ENCODE measurements around the gene KIF27.
"Not testable (repeated sequence)": the region's sequence is repeated elsewhere in the genome, so short reads cannot be mapped to it uniquely, and the experiment has no call there.

KIF27 gene

GRCh38 chr9:83930881-83931280, 9.6 kb upstream of the KIF27 start:
- DNase-seq (ENCODE audit: low spot score), result no peak

- no peak for DNase-seq (ENCODE audit: low spot score)
Measured at GRCh38 chr9:83927591-83927990, 6.4 kb upstream of the KIF27 start.

- DNase-seq (ENCODE audit: low spot score), result no peak
Measured at GRCh38 chr9:83920469-83920926, 734 bp downstream of the KIF27 start.

- DNase-seq (ENCODE audit: low spot score), result no peak
Measured at GRCh38 chr9:83919111-83919510, 2.1 kb downstream of the KIF27 start.

GRCh38 chr9:83912194-83912593, 9.0 kb downstream of the KIF27 start:
- peak; percentile 37 for DNase-seq (ENCODE audit: low spot score)

- no peak for DNase-seq (ENCODE audit: low spot score)
Measured at GRCh38 chr9:83906144-83906543, 15.1 kb downstream of the KIF27 start.

GRCh38 chr9:83900615-83901014, 20.6 kb downstream of the KIF27 start:
- not testable (repeated sequence) for DNase-seq (ENCODE audit: low spot score)

GRCh38 chr9:83894301-83894700, 26.9 kb downstream of the KIF27 start:
- DNase-seq (ENCODE audit: low spot score), result not testable (repeated sequence)

- DNase-seq (ENCODE audit: low spot score), result not testable (repeated sequence)
Measured at GRCh38 chr9:83886498-83886897, 34.7 kb downstream of the KIF27 start.

- not testable (repeated sequence) for DNase-seq (ENCODE audit: low spot score)
Measured at GRCh38 chr9:83885559-83886240, 35.5 kb downstream of the KIF27 start.

GRCh38 chr9:83881687-83882408, 39.4 kb downstream of the KIF27 start:
- not testable (repeated sequence) for DNase-seq (ENCODE audit: low spot score)

- not testable (repeated sequence) for DNase-seq (ENCODE audit: low spot score)
Measured at GRCh38 chr9:83875559-83875958, 45.7 kb downstream of the KIF27 start.

GRCh38 chr9:83849895-83850294, 71.3 kb downstream of the KIF27 start:
- not testable (repeated sequence) for DNase-seq (ENCODE audit: low spot score)

GRCh38 chr9:83837070-83837643, 84.1 kb downstream of the KIF27 start:
- DNase-seq (ENCODE audit: low spot score), result not testable (repeated sequence)

GRCh38 chr9:83830426-83831071, 90.7 kb downstream of the KIF27 start:
- not testable (repeated sequence) for DNase-seq (ENCODE audit: low spot score)

GRCh38 chr9:83824986-83825623, 96.1 kb downstream of the KIF27 start:
- DNase-seq (ENCODE audit: low spot score), result not testable (repeated sequence)

GRCh38 chr9:83817356-83818278, 103.6 kb downstream of the KIF27 start, which contains the start of gene GKAP1:
TSS of gene GKAP1 (minus strand) at chr9:83817769. CDS start at chr9:83806517, 11,252 bp downstream.
- DNase-seq (ENCODE audit: low spot score), result peak; percentile 75

GRCh38 chr9:83817011-83817355, 104.2 kb downstream of the KIF27 start:
- DNase-seq (ENCODE audit: low spot score), result peak; percentile 11

GRCh38 chr9:83815120-83815519, 106.1 kb downstream of the KIF27 start:
- DNase-seq (ENCODE audit: low spot score), result not testable (repeated sequence)

- not testable (repeated sequence) for DNase-seq (ENCODE audit: low spot score)
Measured at GRCh38 chr9:83809213-83809612, 112.0 kb downstream of the KIF27 start.

GRCh38 chr9:83804454-83804853, 116.8 kb downstream of the KIF27 start:
- not testable (repeated sequence) for DNase-seq (ENCODE audit: low spot score)

Measured in activated CD4-positive, alpha-beta T cell treated with anti-CD3 and anti-CD28 coated beads, Interleukin-2, Interleukin-4, amounts not matched to agents 100 ng/mL and 50 ng/mL, durations not matched to agents 16 hours and 8 hours (primary cell).